ENCODE results near the gene TRMU. TPM values are rescaled to one million over a fixed set of nuclear protein-coding genes. Genes with fewer than 3 reads are reported as not detected.

The TRMU gene
- total RNA-seq, 4 donors from 2014 or later = 35.2 to 101 (median 83.3) TPM

DNA sequence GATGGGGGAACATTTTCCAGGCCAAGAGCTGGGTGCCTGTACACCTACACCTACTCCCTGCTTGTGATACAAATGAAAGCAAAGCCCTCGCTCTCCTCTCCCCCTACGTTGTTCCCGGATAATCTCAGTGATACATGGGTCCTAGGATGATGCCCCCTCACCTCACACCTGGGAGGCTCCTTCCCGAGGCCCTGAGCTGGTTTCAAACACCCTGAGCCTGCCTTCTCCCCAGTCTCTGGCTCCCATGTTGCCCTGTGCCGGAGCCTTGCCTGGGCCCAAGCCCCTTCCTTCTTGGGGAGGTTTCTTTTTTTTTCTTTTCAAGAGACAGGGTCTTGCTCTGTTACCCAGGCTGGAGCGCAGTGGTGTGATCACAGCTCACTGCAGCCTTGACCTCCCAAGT is 23.3 kb downstream of the TRMU start:
- no peak for DNase-seq
- Histone ChIP-seq H3K27me3 (no peaks in the 10 kb centered on the region), H3K36me3 (peaks cover 0 to 33% (median 0%) of the 10 kb centered on the region in 3 donors), H3K9me3 (no peaks in the 10 kb centered on the region), H3K27ac (no peak overlapping the region), H3K4me1 (no peaks in the 10 kb centered on the region), H3K4me3 (no peak overlapping the region)
- no peak for TF ChIP-seq POLR2A (IDR thresholded peaks at IDR 0.05)
- TF ChIP-seq, protein P1, sequence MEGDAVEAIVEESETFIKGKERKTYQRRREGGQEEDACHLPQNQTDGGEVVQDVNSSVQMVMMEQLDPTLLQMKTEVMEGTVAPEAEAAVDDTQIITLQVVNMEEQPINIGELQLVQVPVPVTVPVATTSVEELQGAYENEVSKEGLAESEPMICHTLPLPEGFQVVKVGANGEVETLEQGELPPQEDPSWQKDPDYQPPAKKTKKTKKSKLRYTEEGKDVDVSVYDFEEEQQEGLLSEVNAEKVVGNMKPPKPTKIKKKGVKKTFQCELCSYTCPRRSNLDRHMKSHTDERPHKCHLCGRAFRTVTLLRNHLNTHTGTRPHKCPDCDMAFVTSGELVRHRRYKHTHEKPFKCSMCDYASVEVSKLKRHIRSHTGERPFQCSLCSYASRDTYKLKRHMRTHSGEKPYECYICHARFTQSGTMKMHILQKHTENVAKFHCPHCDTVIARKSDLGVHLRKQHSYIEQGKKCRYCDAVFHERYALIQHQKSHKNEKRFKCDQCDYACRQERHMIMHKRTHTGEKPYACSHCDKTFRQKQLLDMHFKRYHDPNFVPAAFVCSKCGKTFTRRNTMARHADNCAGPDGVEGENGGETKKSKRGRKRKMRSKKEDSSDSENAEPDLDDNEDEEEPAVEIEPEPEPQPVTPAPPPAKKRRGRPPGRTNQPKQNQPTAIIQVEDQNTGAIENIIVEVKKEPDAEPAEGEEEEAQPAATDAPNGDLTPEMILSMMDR (IDR thresholded peaks at IDR 0.05) = no peak

DNA sequence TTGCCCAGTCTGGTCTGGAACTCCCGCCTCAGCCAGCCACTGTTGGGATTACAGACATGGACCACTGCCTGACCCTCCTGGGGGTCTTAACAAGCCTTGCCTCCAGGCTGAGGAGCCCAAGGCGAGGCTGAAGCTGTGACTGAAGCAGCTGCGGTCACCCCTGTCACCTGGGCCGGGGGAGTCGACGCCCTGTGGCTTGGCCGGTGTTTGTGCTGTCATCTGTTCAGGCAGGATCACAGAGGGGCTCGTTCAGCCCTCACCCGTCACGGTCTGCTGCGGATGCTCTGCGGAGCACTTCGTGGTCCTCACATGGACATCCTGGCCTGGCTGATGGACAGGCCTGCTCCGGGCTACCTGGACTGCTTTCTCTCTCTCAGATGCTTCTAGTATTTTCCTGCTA is 23.8 kb downstream of the TRMU start:
- Histone ChIP-seq H3K36me3 (peaks cover 0 to 27% (median 0%) of the 10 kb centered on the region in 3 donors), H3K27ac (no peak overlapping the region), H3K4me3 (no peak overlapping the region), H3K9me3 (no peaks in the 10 kb centered on the region), H3K27me3 (no peaks in the 10 kb centered on the region), H3K4me1 (no peaks in the 10 kb centered on the region)
- DNase-seq = no peak
- TF ChIP-seq, protein P1 (IDR thresholded peaks at IDR 0.05) = no peak
- TF ChIP-seq POLR2A (IDR thresholded peaks at IDR 0.05) = no peak

DNA sequence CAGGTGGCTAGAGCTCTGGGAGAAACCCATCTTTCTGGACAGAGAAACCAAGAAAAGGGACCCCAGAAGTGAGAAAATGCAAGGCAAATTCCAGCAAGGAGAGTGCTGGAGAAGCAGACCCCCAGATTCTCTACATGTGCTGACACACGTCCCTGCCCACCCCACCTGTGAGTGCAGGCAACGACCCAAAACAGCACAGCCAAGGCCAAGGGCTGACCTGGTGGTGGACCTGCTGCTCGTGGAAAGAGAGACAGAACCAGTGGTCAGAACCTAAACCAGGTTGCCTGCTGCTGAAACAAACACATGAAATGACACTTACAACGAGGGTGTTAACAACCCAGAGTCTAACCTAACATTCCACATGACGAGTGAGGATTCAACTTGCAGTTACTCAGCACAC is 24.6 kb downstream of the TRMU start:
- H3K4me3 ChIP-seq = no peak overlapping the region
- H3K36me3 ChIP-seq = peaks cover 0 to 20% (median 0%) of the 10 kb centered on the region in 3 donors
- TF ChIP-seq POLR2A (IDR thresholded peaks at IDR 0.05) = no peak
- TF ChIP-seq, protein P1 (IDR thresholded peaks at IDR 0.05) = no peak
- H3K27ac ChIP-seq = no peak overlapping the region
- H3K27me3 ChIP-seq = no peaks in the 10 kb centered on the region
- no peaks in the 10 kb centered on the region for H3K9me3 ChIP-seq
- H3K4me1 ChIP-seq = no peaks in the 10 kb centered on the region
- DNase-seq = no peak

DNA sequence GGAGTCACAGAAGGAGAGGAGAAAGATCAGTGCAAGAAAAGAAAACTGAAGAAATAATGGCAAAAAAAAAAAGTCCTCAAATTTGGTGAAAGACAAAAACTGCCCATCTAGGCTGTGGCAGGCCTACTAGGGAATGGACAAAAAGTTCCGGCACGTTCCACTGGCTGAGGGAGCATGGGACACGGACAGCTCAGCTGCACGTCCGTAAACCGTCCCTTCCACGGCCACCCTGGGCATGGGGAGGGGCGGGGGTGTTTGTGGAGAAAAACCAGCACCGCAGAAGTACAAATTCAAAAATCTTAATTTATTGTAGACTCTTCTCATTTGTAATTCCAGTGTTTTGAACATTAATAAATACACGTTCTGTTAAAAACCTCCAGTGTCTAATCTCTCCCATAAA is 25.4 kb downstream of the TRMU start:
- no peaks in the 10 kb centered on the region for H3K9me3 ChIP-seq
- peaks cover 0 to 15% (median 0%) of the 10 kb centered on the region in 3 donors for H3K36me3 ChIP-seq
- no peaks in the 10 kb centered on the region for H3K27me3 ChIP-seq
- TF ChIP-seq, protein P1 (IDR thresholded peaks at IDR 0.05) = no peak
- TF ChIP-seq POLR2A (IDR thresholded peaks at IDR 0.05) = no peak
- no peaks in the 10 kb centered on the region for H3K4me1 ChIP-seq
- DNase-seq = no peak
- H3K4me3 ChIP-seq = no peak overlapping the region
- no peak overlapping the region for H3K27ac ChIP-seq

DNA sequence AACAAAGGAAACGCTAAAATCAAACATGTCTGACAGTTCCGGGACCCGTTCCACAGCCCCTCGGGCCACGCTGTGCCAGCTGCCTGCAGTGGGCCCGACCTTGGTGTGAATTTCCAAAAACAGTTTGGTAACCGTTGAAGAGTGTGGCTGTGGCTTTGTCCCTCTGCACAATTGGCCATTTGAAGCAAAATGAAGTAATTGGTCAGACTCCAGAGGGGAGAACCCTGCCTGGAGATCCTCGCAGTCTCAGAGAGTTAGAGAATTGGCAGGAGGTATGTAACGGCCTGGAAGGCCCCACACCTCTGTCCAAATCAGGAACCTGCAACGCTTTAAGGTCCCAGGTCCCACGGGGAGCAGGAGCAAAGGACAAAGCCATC is 26.3 kb downstream of the TRMU start:
- no peaks in the 10 kb centered on the region for H3K9me3 ChIP-seq
- H3K4me3 ChIP-seq = no peak overlapping the region
- TF ChIP-seq, protein P1 (IDR thresholded peaks at IDR 0.05) = no peak
- TF ChIP-seq POLR2A (IDR thresholded peaks at IDR 0.05) = no peak
- no peak for DNase-seq
- H3K4me1 ChIP-seq = no peaks in the 10 kb centered on the region
- H3K27me3 ChIP-seq = no peaks in the 10 kb centered on the region
- H3K36me3 ChIP-seq = peaks cover 0 to 6% (median 0%) of the 10 kb centered on the region in 3 donors
- no peak overlapping the region for H3K27ac ChIP-seq
